Kidney (tissue), 14 donors: ENCODE results near the gene SPG7. TPM values are rescaled to one million over a fixed set of nuclear protein-coding genes. Genes with fewer than 3 reads are reported as not detected.

Experiments used
- DNase-seq, 5 donors: peaks; one replicate each; pipeline ENCODE4 v3.0.0-alpha.2; 2013 to 2020
- FAIRE-seq: peaks from 2 replicates; lab custom pipeline; 2012; peaks lifted over from hg19 to GRCh38; lab: Jason Lieb, UNC
- H3K27ac ChIP-seq, 2 donors: one replicate each; pipeline ENCODE4 v1.7.0; 2013; ENCODE audit warnings: low read depth in 2 of 2, low read length in 2 of 2, inconsistent platforms in 1 of 2
- H3K27me3 ChIP-seq: one replicate; pipeline ENCODE4 v1.7.1; 2013; ENCODE audit warnings: low read length, inconsistent platforms; ENCODE audit not compliant: control insufficient read depth, insufficient read depth
- H3K36me3 ChIP-seq, 3 donors: one replicate each; pipeline versions ENCODE4 v1.7.0 to v1.7.1; 2013; ENCODE audit warnings: low read length in 3 of 3, control low read depth in 1 of 3, inconsistent platforms in 1 of 3; ENCODE audit not compliant: insufficient read depth in 3 of 3, control insufficient read depth in 2 of 3
- H3K4me1 ChIP-seq, 3 donors: one replicate each; pipeline versions ENCODE4 v1.7.0 to v1.7.1; 2013; ENCODE audit warnings: low read length in 3 of 3, inconsistent platforms in 1 of 3, low read depth in 1 of 3; ENCODE audit not compliant: control insufficient read depth in 2 of 3, insufficient read depth in 2 of 3
- H3K4me3 ChIP-seq, 3 donors: one replicate each; pipeline versions ENCODE4 v1.7.0 to v1.8.1; 2013; ENCODE audit warnings: low read length in 3 of 3, control low read depth in 1 of 3, inconsistent platforms in 1 of 3
- H3K9ac ChIP-seq, 3 donors: one replicate each; pipeline versions ENCODE4 v1.7.0 to v1.7.1; 2013; ENCODE audit warnings: low read length in 3 of 3, control low read depth in 1 of 3, inconsistent platforms in 1 of 3
- H3K9me3 ChIP-seq, 3 donors: one replicate each; pipeline versions ENCODE4 v1.7.0 to v1.7.1; 2013; ENCODE audit warnings: low read length in 3 of 3, control low read depth in 1 of 3, inconsistent platforms in 1 of 3; ENCODE audit not compliant: control insufficient read depth in 2 of 3, insufficient read depth in 1 of 3
- CTCF ChIP-seq: IDR thresholded peaks from 3 replicates; pipeline ENCODE4 v1.5.1; 2012; ENCODE audit warnings: mild to moderate bottlenecking, moderate library complexity, borderline replicate concordance; ENCODE audit not compliant: insufficient read depth; ENCODE audit errors: extremely low read depth
- intact Hi-C: fragments of 100-400 bp; cut with DNase I; formaldehyde crosslinking; loops from one replicate; pipeline ENCODE4 v1.11.1; 2022
- polyA plus RNA-seq: library from polyadenylated mRNA; stranded (reverse); fragments of 350-450 nt; fragmentation: Illumina TruSeq; extraction: RNeasy Lipid Tissue Mini Kit (QIAGEN cat#74804); gene quantifications from one replicate; pipeline ENCODE4 v1.2.3, GENCODE V29; 2014; ENCODE audit warnings: low read depth, low replicate concordance; ENCODE audit not compliant: insufficient read depth
- total RNA-seq: library from RNA; stranded (reverse); fragmentation: NEBNext Ultra II Directional; extraction: Animal tissue kit (Norgen Biotek cat#: 25700); gene quantifications from one replicate; pipeline ENCODE4 v1.2.1, GENCODE V29; 2021
- donor health status: control.
- donor health status: control.
- donor health status: control.
- donor health status: control.
- donor health status: control.
- donor health status: DM: yes; HTN: yes; CAD: no.
- donor health status: Normal renal cell carcinoma (clear cell type).

The SPG7 gene
- total and polyA plus RNA-seq, 2 donors from 2014 or later: 71.0 to 108 TPM

- Histone ChIP-seq H3K27ac (no peak overlapping the region), H3K9ac (no peak overlapping the region), H3K36me3 (no peaks in the 10 kb centered on the region), H3K4me1 (peaks cover 0 to 10% (median 6%) of the 10 kb centered on the region in 3 donors), H3K9me3 (no peaks in the 10 kb centered on the region), H3K27me3 (no peaks in the 10 kb centered on the region), H3K4me3 (no peak overlapping the region)
- no peak for FAIRE-seq
- no peak for TF ChIP-seq CTCF
- intact Hi-C loops: no loop called here
- DNase-seq: no peak
These were observed 93.7 kb downstream of the SPG7 start for GRCh38 chr16:89601906-89602272.

- H3K27me3 ChIP-seq: no peaks in the 10 kb centered on the region
- no peak for TF ChIP-seq CTCF
- H3K27ac ChIP-seq: peak overlapping the region in 1 of 2 donors; percentile 3
- H3K9ac ChIP-seq: no peak overlapping the region
- FAIRE-seq (no peak), DNase-seq (peak in 4 of 5 donors; percentile 97 to 99 (median 98))
- no peaks in the 10 kb centered on the region for H3K36me3 ChIP-seq
- intact Hi-C loops: no loop called here
- peaks cover 0 to 10% (median 6%) of the 10 kb centered on the region in 3 donors for H3K4me1 ChIP-seq
- H3K9me3 ChIP-seq: no peaks in the 10 kb centered on the region
- no peak overlapping the region for H3K4me3 ChIP-seq
These were observed 94.2 kb downstream of the SPG7 start for GRCh38 chr16:89602273-89602951.

- no peak overlapping the region for H3K27ac ChIP-seq
- DNase-seq (no peak), FAIRE-seq (no peak)
- intact Hi-C loops: no loop called here
- H3K9me3 ChIP-seq: no peaks in the 10 kb centered on the region
- peaks cover 0 to 10% (median 10%) of the 10 kb centered on the region in 3 donors for H3K4me1 ChIP-seq
- no peaks in the 10 kb centered on the region for H3K27me3 ChIP-seq
- H3K36me3 ChIP-seq: no peaks in the 10 kb centered on the region
- TF ChIP-seq CTCF: no peak
- H3K9ac ChIP-seq: no peak overlapping the region
- no peak overlapping the region for H3K4me3 ChIP-seq
These were observed 94.9 kb downstream of the SPG7 start for GRCh38 chr16:89602952-89603590.
